Spleen (tissue), 11 donors: ENCODE measurements around the gene HOMER1. TPM values are rescaled to one million over a fixed set of nuclear protein-coding genes. Genes with fewer than 3 reads are reported as not detected.

Experiments used
- DNase-seq: peaks from one replicate; pipeline ENCODE4 v3.0.0-alpha.2; 2020
- H3K27ac ChIP-seq, 8 donors: fragments of 200-600 bp; sonication (generic) in 7 of 8; 1 replicate in 4 of 8; 2 replicates in 4 of 8; pipeline versions ENCODE4 v1.5.0 to v1.8.0; 2016 to 2021; ENCODE audit warnings: inconsistent platforms in 4 of 8, mild to moderate bottlenecking in 4 of 8, moderate library complexity in 1 of 8
- H3K27me3 ChIP-seq, 7 donors: fragments of 200-600 bp; sonication (generic) in 6 of 7; replicated peaks in 1 of 7; 1 replicate in 4 of 7; 2 replicates in 3 of 7; pipeline versions ENCODE4 v1.5.0 to v1.8.0; 2016 to 2021; ENCODE audit warnings: inconsistent platforms in 3 of 7, mild to moderate bottlenecking in 1 of 7
- H3K36me3 ChIP-seq, 6 donors: fragments of 200-600 bp; sonication (generic) in 5 of 6; 1 replicate in 4 of 6; 2 replicates in 2 of 6; pipeline versions ENCODE4 v1.5.0 to v1.8.0; 2016 to 2021; ENCODE audit warnings: inconsistent platforms in 2 of 6
- H3K4me1 ChIP-seq, 6 donors: fragments of 200-600 bp; sonication (generic) in 5 of 6; 1 replicate in 3 of 6; 2 replicates in 3 of 6; pipeline versions ENCODE4 v1.5.0 to v1.8.0; 2016 to 2021; ENCODE audit warnings: inconsistent platforms in 3 of 6
- H3K4me3 ChIP-seq, 8 donors: fragments of 200-600 bp; sonication (generic) in 7 of 8; 1 replicate in 4 of 8; 2 replicates in 4 of 8; pipeline versions ENCODE4 v1.5.0 to v1.8.0; 2016 to 2021; ENCODE audit warnings: inconsistent platforms in 4 of 8, mild to moderate bottlenecking in 4 of 8, moderate library complexity in 2 of 8
- H3K9me3 ChIP-seq, 8 donors: fragments of 200-600 bp; sonication (generic) in 7 of 8; 1 replicate in 4 of 8; 2 replicates in 4 of 8; pipeline versions ENCODE4 v1.5.0 to v1.8.0; 2016 to 2021; ENCODE audit warnings: inconsistent platforms in 4 of 8
- CTCF ChIP-seq, 11 experiments: fragments of 200-600 bp in 7 of 11; fragments of 450-650 bp in 4 of 11; sonication (generic) in 4 of 11; IDR thresholded peaks in 8 of 11; conservative IDR thresholded peaks in 3 of 11; 1 replicate in 7 of 11; 2 replicates in 4 of 11; pipeline versions ENCODE4 v1.4.0 to v1.8.0; 2016 to 2021; ENCODE audit warnings: antibody characterized with exemption in 11 of 11, inconsistent platforms in 4 of 11, mild to moderate bottlenecking in 1 of 11
- POLR2A ChIP-seq, 3 donors: fragments of 450-650 bp; IDR thresholded peaks; one replicate each; pipeline ENCODE4 v1.5.1; 2017; ENCODE audit warnings: antibody characterized with exemption in 3 of 3, mild to moderate bottlenecking in 1 of 3
- POLR2AphosphoS5 ChIP-seq, 3 donors: sonication (generic); formaldehyde crosslinking; IDR thresholded peaks; one replicate each; pipeline ENCODE4 v1.5.1; 2017; ENCODE audit warnings: antibody characterized with exemption in 3 of 3
- WGBS, 5 donors: extraction: QIAGEN DNeasy Blood & Tissue Kit in 3 of 5; methylation state at CpG; one replicate each; pipeline versions ENCODE4 v1.1.5 to v1.1.7; 2013 to 2018; 5-methylcytosine and 5-hydroxymethylcytosine counted together
- intact Hi-C: fragments of 100-400 bp; cut with DNase I; formaldehyde crosslinking; loops from one replicate; pipeline ENCODE4 v1.15.0; 2023; ENCODE audit warnings: low total_unique reads
- polyA plus RNA-seq, 3 donors: library from polyadenylated mRNA; stranded (reverse); fragments of 200-250 nt; gene quantifications; one replicate each; pipeline ENCODE4 v1.2.1, GENCODE V29; 2013
- small RNA-seq, 4 donors: library from RNA; depleted of rRNA; stranded (forward); fragments of <200 nt; gene quantifications; one replicate each; pipeline ENCODE3, GENCODE V24; 2016
- total RNA-seq, 7 donors: library from RNA; depleted of rRNA in 3 of 7; stranded (reverse); fragments of >200 nt in 3 of 7; fragmentation: NEBNext Ultra II Directional in 4 of 7; extraction: Animal tissue kit (Norgen Biotek cat#: 25700) in 4 of 7; gene quantifications; one replicate each; pipeline versions ENCODE4 v1.1.0 to v1.2.1, GENCODE V29; 2016 to 2021
- donor health status: healthy with polysubstance abuse.
- donor health status: DM: no; HTN: no; CAD: no; lungs with moderate emphysema.
- donor health status: DM: no; HTN: no; CAD: no.
- donor health status: Bipolar disorder and iron deficiency.
- donor health status: healthy.
- donor health status: DM: no; HTN: no; CAD: no.
- donor health status: DM: yes; HTN: yes; CAD: no.

The HOMER1 gene
- total and polyA plus RNA-seq, 10 donors, result 0.39 to 5.2 (median 2.4) TPM

GRCh38 chr5:79330071-79330470 is 183.9 kb downstream of the HOMER1 start:
- no peak overlapping the region for H3K4me3 ChIP-seq
- peaks cover 0 to 7% (median 0%) of the 10 kb centered on the region in 7 donors for H3K27me3 ChIP-seq
- intact Hi-C loops, result no loop called here
- DNase-seq, result no peak
- TF ChIP-seq CTCF (IDR thresholded peaks at IDR 0.05 in 8 of 11, conservative IDR thresholded peaks at IDR 0.05 in 3 of 11) (no peak), POLR2AphosphoS5 (IDR thresholded peaks at IDR 0.05) (no peak), POLR2A (IDR thresholded peaks at IDR 0.05) (no peak)
- no peak overlapping the region for H3K27ac ChIP-seq
- no peaks in the 10 kb centered on the region for H3K36me3 ChIP-seq
- H3K4me1 ChIP-seq, result no peaks in the 10 kb centered on the region
- 79 to 86% (median 81%) methylated on average over 5 of the region's 5 CpGs for WGBS, 5 donors
- peaks cover 0 to 2% (median 0%) of the 10 kb centered on the region in 8 donors for H3K9me3 ChIP-seq

GRCh38 chr5:79329453-79329852 is 184.5 kb downstream of the HOMER1 start:
- H3K36me3 ChIP-seq, result no peaks in the 10 kb centered on the region
- no peak overlapping the region for H3K27ac ChIP-seq
- no peak for DNase-seq
- 88 to 93% (median 91%) methylated on average over 4 of the region's 4 CpGs for WGBS, 5 donors
- intact Hi-C loops, result no loop called here
- H3K4me1 ChIP-seq, result no peaks in the 10 kb centered on the region
- H3K27me3 ChIP-seq, result peaks cover 0 to 7% (median 0%) of the 10 kb centered on the region in 7 donors
- H3K9me3 ChIP-seq, result no peaks in the 10 kb centered on the region
- no peak for TF ChIP-seq POLR2AphosphoS5 (IDR thresholded peaks at IDR 0.05)
- no peak for TF ChIP-seq CTCF (IDR thresholded peaks at IDR 0.05 in 8 of 11, conservative IDR thresholded peaks at IDR 0.05 in 3 of 11)
- no peak for TF ChIP-seq POLR2A (IDR thresholded peaks at IDR 0.05)
- H3K4me3 ChIP-seq, result no peak overlapping the region

Small RNA genes lying within 50 kb of the gene (small RNA-seq; reads per million reads assigned to genes)
- 0 reads per million in 4 donors for gene RF00019

Other genes starting within 250 kb of the HOMER1 start
- 100 to 1,000 TPM; 107 to 170 (median 134) TPM for gene TENT2, start 98.3 kb upstream of the HOMER1 start, total RNA-seq
- gene TENT2, start 98.3 kb upstream of the HOMER1 start, polyA plus RNA-seq, result 10 to 100 TPM; 33.8 to 47.6 (median 38.2) TPM
- gene CMYA5, start 175.7 kb upstream of the HOMER1 start, total RNA-seq, result under 1 TPM; 0.20 to 0.85 (median 0.32) TPM
- under 1 TPM; 0.13 to 0.24 (median 0.14) TPM for gene CMYA5, start 175.7 kb upstream of the HOMER1 start, polyA plus RNA-seq